B cell (primary cell): ENCODE data around the gene ITGB4.

ENCODE experiments used
- EZH2 ChIP-seq: IDR thresholded peaks from 2 replicates; pipeline ENCODE4 v1.6.1; 2012; ENCODE audit warnings: borderline replicate concordance, low read depth, mild to moderate bottlenecking, moderate library complexity, low read length; ENCODE audit not compliant: insufficient read depth, poor library complexity, severe bottlenecking
- TF ChIP-seq, protein P1 (sequence below): fragments of 200-600 bp; IDR thresholded peaks from one replicate; pipeline ENCODE4 v1.8.0; 2022; ENCODE audit warnings: antibody characterized with exemption, mild to moderate bottlenecking

DNA sequence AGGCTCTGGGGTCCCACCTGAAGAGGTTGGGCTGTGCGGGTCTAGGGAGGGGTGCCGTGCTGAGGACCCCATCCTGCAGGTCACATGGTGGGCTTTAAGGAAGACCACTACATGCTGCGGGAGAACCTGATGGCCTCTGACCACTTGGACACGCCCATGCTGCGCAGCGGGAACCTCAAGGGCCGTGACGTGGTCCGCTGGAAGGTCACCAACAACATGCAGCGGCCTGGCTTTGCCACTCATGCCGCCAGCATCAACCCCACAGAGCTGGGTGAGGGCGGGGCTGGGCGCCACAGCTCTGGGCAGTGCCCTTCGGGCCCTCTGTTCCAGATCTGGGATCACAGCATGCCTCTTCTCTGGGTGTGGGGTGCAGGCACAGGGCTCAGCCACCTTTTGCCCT lies 18.5 kb downstream of the ITGB4 start:
- TF ChIP-seq, protein P1, sequence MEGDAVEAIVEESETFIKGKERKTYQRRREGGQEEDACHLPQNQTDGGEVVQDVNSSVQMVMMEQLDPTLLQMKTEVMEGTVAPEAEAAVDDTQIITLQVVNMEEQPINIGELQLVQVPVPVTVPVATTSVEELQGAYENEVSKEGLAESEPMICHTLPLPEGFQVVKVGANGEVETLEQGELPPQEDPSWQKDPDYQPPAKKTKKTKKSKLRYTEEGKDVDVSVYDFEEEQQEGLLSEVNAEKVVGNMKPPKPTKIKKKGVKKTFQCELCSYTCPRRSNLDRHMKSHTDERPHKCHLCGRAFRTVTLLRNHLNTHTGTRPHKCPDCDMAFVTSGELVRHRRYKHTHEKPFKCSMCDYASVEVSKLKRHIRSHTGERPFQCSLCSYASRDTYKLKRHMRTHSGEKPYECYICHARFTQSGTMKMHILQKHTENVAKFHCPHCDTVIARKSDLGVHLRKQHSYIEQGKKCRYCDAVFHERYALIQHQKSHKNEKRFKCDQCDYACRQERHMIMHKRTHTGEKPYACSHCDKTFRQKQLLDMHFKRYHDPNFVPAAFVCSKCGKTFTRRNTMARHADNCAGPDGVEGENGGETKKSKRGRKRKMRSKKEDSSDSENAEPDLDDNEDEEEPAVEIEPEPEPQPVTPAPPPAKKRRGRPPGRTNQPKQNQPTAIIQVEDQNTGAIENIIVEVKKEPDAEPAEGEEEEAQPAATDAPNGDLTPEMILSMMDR = no peak
- TF ChIP-seq EZH2 = no peak
